ENCODE results near the gene QRFP.

Gene QRFP

GRCh38 chr9:130845901-130846481, 50.6 kb downstream of the QRFP start:
- no peak for DNase-seq

- DNase-seq: no peak
These were observed 51.4 kb downstream of the QRFP start for GRCh38 chr9:130845254-130845653.

- DNase-seq: no peak
These were observed 52.6 kb downstream of the QRFP start for GRCh38 chr9:130844044-130844451.

DNA sequence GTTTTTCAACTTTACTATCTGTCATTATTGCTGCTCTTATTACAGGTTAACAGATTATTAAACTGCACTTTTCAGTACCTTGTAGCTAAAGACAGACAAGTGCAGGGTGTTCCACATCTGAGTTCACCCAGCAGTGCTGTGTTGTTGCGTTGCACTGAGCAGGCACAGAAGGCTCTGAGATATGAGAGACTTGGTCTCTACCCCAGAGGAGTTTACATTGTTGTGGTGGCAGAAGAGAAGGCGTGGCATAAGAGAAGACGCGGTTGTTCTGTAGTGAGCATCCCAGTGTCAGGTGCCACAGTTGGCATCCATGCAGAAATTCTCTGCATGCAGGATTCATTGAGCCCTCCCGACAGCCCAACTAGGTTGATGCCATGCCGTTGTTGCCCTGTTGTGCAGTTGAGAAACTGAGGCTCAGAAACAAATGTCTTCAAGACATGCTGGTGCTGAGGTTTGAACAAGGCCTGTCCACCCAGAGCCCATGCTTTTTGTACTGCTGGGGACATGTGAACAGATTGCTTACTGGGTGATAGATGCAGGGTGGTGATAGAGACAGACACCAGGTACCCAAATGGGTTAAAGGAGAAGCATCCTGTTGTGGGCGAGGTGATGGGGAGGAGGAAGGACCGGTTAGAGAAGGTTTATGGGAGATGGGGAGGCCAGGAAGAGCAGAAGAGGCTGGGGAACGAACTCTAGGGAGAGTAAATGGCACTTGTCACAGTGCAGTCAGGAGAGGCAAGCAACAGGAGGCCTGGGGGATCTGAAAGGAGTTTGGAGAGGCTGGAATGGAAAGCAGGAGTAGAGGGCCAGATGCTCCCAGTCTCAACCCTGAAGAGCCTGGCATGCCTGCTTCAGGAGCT, 53.3 kb downstream of the QRFP start:
- DNase-seq: no peak
